Effector memory CD4-positive, alpha-beta T cell (primary cell): ENCODE data around the gene RSRP1.

ENCODE experiments used
- DNase-seq, 3 donors: peaks; one replicate each; pipeline ENCODE4 v3.0.0-alpha.2; 2020
- H3K27ac ChIP-seq: 2 replicates; pipeline ENCODE4 v1.7.0; 2013; ENCODE audit warnings: mild to moderate bottlenecking, low read length, moderate library complexity; ENCODE audit not compliant: insufficient read depth, poor library complexity, severe bottlenecking
- H3K27me3 ChIP-seq: replicated peaks from 2 replicates; pipeline ENCODE4 v1.7.0; 2013; ENCODE audit warnings: mild to moderate bottlenecking, low read length; ENCODE audit not compliant: insufficient read depth, control insufficient read depth, poor library complexity, severe bottlenecking
- H3K36me3 ChIP-seq: 2 replicates; pipeline ENCODE4 v1.7.0; 2013; ENCODE audit warnings: mild to moderate bottlenecking, low read length, moderate library complexity; ENCODE audit not compliant: control insufficient read depth, insufficient read depth
- H3K4me1 ChIP-seq: 2 replicates; pipeline ENCODE4 v1.7.0; 2013; ENCODE audit warnings: low read length, mild to moderate bottlenecking; ENCODE audit not compliant: control insufficient read depth, insufficient read depth, poor library complexity, severe bottlenecking
- H3K4me3 ChIP-seq: 2 replicates; pipeline ENCODE4 v1.7.0; 2013; ENCODE audit warnings: low read length, low read depth, mild to moderate bottlenecking; ENCODE audit not compliant: insufficient read depth, poor library complexity, severe bottlenecking
- H3K9me3 ChIP-seq: 2 replicates; pipeline ENCODE4 v1.7.0; 2013; ENCODE audit warnings: mild to moderate bottlenecking, low read length, moderate library complexity; ENCODE audit not compliant: control insufficient read depth

RSRP1 gene

GRCh38 chr1:25205786-25206185, 41.5 kb downstream of the RSRP1 start:
- no peak overlapping the region for H3K27ac ChIP-seq
- no peak for DNase-seq
- no peak overlapping the region for H3K4me3 ChIP-seq
- no peaks in the 10 kb centered on the region for H3K9me3 ChIP-seq
- H3K4me1 ChIP-seq: no peaks in the 10 kb centered on the region
- no peaks in the 10 kb centered on the region for H3K27me3 ChIP-seq
- H3K36me3 ChIP-seq: no peaks in the 10 kb centered on the region

GRCh38 chr1:25204797-25205480, 42.3 kb downstream of the RSRP1 start:
- Histone ChIP-seq H3K4me3 (no peak overlapping the region), H3K27me3 (no peaks in the 10 kb centered on the region), H3K27ac (no peak overlapping the region), H3K9me3 (no peaks in the 10 kb centered on the region), H3K4me1 (no peaks in the 10 kb centered on the region), H3K36me3 (no peaks in the 10 kb centered on the region)
- DNase-seq: no peak

GRCh38 chr1:25201006-25201405, 46.2 kb downstream of the RSRP1 start:
- Histone ChIP-seq H3K4me3 (no peak overlapping the region), H3K36me3 (no peaks in the 10 kb centered on the region), H3K4me1 (peaks cover 2% of the 10 kb centered on the region), H3K27ac (no peak overlapping the region), H3K27me3 (no peaks in the 10 kb centered on the region), H3K9me3 (no peaks in the 10 kb centered on the region)
- DNase-seq: no peak

- peaks cover 2% of the 10 kb centered on the region for H3K4me1 ChIP-seq
- H3K4me3 ChIP-seq: no peak overlapping the region
- no peaks in the 10 kb centered on the region for H3K27me3 ChIP-seq
Measured at GRCh38 chr1:25199819-25200620, 47.2 kb downstream of the RSRP1 start.

GRCh38 chr1:25198663-25199252, 48.5 kb downstream of the RSRP1 start:
- Histone ChIP-seq H3K4me1 (peaks cover 2% of the 10 kb centered on the region), H3K27ac (no peak overlapping the region), H3K9me3 (no peaks in the 10 kb centered on the region), H3K4me3 (no peak overlapping the region), H3K27me3 (no peaks in the 10 kb centered on the region), H3K36me3 (no peaks in the 10 kb centered on the region)
- no peak for DNase-seq

More at GRCh38 chr1:25199819-25200620, 47.2 kb downstream of the RSRP1 start:
- no peak for DNase-seq
- no peaks in the 10 kb centered on the region for H3K9me3 ChIP-seq
- no peaks in the 10 kb centered on the region for H3K36me3 ChIP-seq
- H3K27ac ChIP-seq: no peak overlapping the region

- H3K27ac ChIP-seq: no peak overlapping the region
- H3K4me1 ChIP-seq: peaks cover 2% of the 10 kb centered on the region
- no peaks in the 10 kb centered on the region for H3K27me3 ChIP-seq
- no peak for DNase-seq
- no peaks in the 10 kb centered on the region for H3K36me3 ChIP-seq
- H3K9me3 ChIP-seq: no peaks in the 10 kb centered on the region
- no peak overlapping the region for H3K4me3 ChIP-seq
Measured at GRCh38 chr1:25197982-25198662, 49.1 kb downstream of the RSRP1 start.

GRCh38 chr1:25197235-25197975, 49.8 kb downstream of the RSRP1 start:
- H3K27ac ChIP-seq: no peak overlapping the region
- H3K27me3 ChIP-seq: no peaks in the 10 kb centered on the region
- no peaks in the 10 kb centered on the region for H3K36me3 ChIP-seq
- no peaks in the 10 kb centered on the region for H3K9me3 ChIP-seq
- DNase-seq: no peak
- H3K4me3 ChIP-seq: no peak overlapping the region
- H3K4me1 ChIP-seq: peaks cover 2% of the 10 kb centered on the region

GRCh38 chr1:25196830-25197229, 50.4 kb downstream of the RSRP1 start:
- no peak for DNase-seq
- no peaks in the 10 kb centered on the region for H3K9me3 ChIP-seq
- H3K27me3 ChIP-seq: no peaks in the 10 kb centered on the region
- H3K36me3 ChIP-seq: no peaks in the 10 kb centered on the region
- H3K4me3 ChIP-seq: no peak overlapping the region
- H3K27ac ChIP-seq: no peak overlapping the region
- peaks cover 2% of the 10 kb centered on the region for H3K4me1 ChIP-seq

GRCh38 chr1:25195835-25196234, 51.4 kb downstream of the RSRP1 start:
- no peak overlapping the region for H3K4me3 ChIP-seq
- no peak for DNase-seq
- peaks cover 2% of the 10 kb centered on the region for H3K4me1 ChIP-seq
- no peaks in the 10 kb centered on the region for H3K9me3 ChIP-seq
- H3K27ac ChIP-seq: no peak overlapping the region
- H3K36me3 ChIP-seq: no peaks in the 10 kb centered on the region
- H3K27me3 ChIP-seq: no peaks in the 10 kb centered on the region
